Fibroblast of peridontal ligament (primary cell): ENCODE results near the gene LFNG.

ENCODE experiments used
- DNase-seq: peaks from one replicate; pipeline ENCODE4 v3.0.0-alpha.2; 2010; ENCODE audit errors: extremely low read depth

Gene LFNG

GRCh38 chr7:2517026-2517425, 2.5 kb upstream of the LFNG start:
- DNase-seq: peak; percentile 89

- no peak for DNase-seq
Observed at GRCh38 chr7:2517678-2518507, 1.7 kb upstream of the LFNG start.

GRCh38 chr7:2518737-2519118, 846 bp upstream of the LFNG start:
- no peak for DNase-seq

GRCh38 chr7:2520131-2520760, 672 bp downstream of the LFNG start:
- DNase-seq: no peak

- DNase-seq: no peak
Observed at GRCh38 chr7:2520761-2521290, 1.3 kb downstream of the LFNG start.

- DNase-seq: no peak
Observed at GRCh38 chr7:2521341-2521745, 1.8 kb downstream of the LFNG start.

- DNase-seq: no peak
Observed at GRCh38 chr7:2521952-2522591, 2.5 kb downstream of the LFNG start.

- DNase-seq: peak; percentile 34
Observed at GRCh38 chr7:2522780-2523433, 3.3 kb downstream of the LFNG start.

- no peak for DNase-seq
Observed at GRCh38 chr7:2523461-2523936, 3.9 kb downstream of the LFNG start.

- DNase-seq: no peak
Observed at GRCh38 chr7:2523941-2524807, 4.6 kb downstream of the LFNG start.

GRCh38 chr7:2524808-2525657, 5.5 kb downstream of the LFNG start:
- DNase-seq: no peak

GRCh38 chr7:2525658-2526630, 6.4 kb downstream of the LFNG start:
- DNase-seq: no peak

GRCh38 chr7:2526659-2527504, 7.3 kb downstream of the LFNG start:
- no peak for DNase-seq

GRCh38 chr7:2527505-2528467, 8.2 kb downstream of the LFNG start:
- peak; percentile 44 for DNase-seq

- DNase-seq: no peak
Observed at GRCh38 chr7:2528481-2529095, 9.0 kb downstream of the LFNG start.
